Liver (tissue), 9 donors: Measurements from ENCODE around the gene YIPF5. TPM values are rescaled to one million over a fixed set of nuclear protein-coding genes. Genes with fewer than 3 reads are reported as not detected.

Experiments used
- DNase-seq: peaks from one replicate; pipeline ENCODE4 v3.0.0-alpha.2; 2017; ENCODE audit warnings: low spot score
- H3K27ac ChIP-seq, 2 donors: one replicate each; pipeline ENCODE4 v1.7.0; 2013; ENCODE audit warnings: inconsistent platforms in 2 of 2, low read length in 2 of 2, control low read depth in 1 of 2, low read depth in 1 of 2, mild to moderate bottlenecking in 1 of 2
- H3K27me3 ChIP-seq, 4 donors: one replicate each; pipeline versions ENCODE4 v1.6.1 to v1.7.0; 2013; ENCODE audit warnings: low read length in 3 of 4, inconsistent platforms in 1 of 4, mild to moderate bottlenecking in 1 of 4, moderate library complexity in 1 of 4; ENCODE audit not compliant: control insufficient read depth in 4 of 4, insufficient read depth in 4 of 4
- H3K36me3 ChIP-seq, 4 donors: one replicate each; pipeline versions ENCODE4 v1.6.1 to v1.7.0; 2013; ENCODE audit warnings: low read length in 3 of 4, mild to moderate bottlenecking in 3 of 4, low read depth in 1 of 4, moderate library complexity in 1 of 4; ENCODE audit not compliant: control insufficient read depth in 4 of 4, insufficient read depth in 3 of 4
- H3K4me1 ChIP-seq, 4 donors: one replicate each; pipeline versions ENCODE4 v1.6.1 to v1.7.0; 2013; ENCODE audit warnings: low read length in 3 of 4, mild to moderate bottlenecking in 3 of 4, moderate library complexity in 1 of 4; ENCODE audit not compliant: control insufficient read depth in 4 of 4, insufficient read depth in 4 of 4
- H3K4me3 ChIP-seq, 3 donors: one replicate each; pipeline versions ENCODE4 v1.6.1 to v1.7.0; 2013; ENCODE audit warnings: low read length in 3 of 3, control low read depth in 1 of 3, low read depth in 1 of 3, mild to moderate bottlenecking in 1 of 3
- H3K9ac ChIP-seq, 2 donors: one replicate each; pipeline ENCODE4 v1.7.0; 2013; ENCODE audit warnings: low read length in 2 of 2, mild to moderate bottlenecking in 2 of 2, moderate library complexity in 2 of 2, control low read depth in 1 of 2, low read depth in 1 of 2
- H3K9me3 ChIP-seq, 4 donors: one replicate each; pipeline versions ENCODE4 v1.6.1 to v1.7.0; 2013; ENCODE audit warnings: low read length in 3 of 4; ENCODE audit not compliant: control insufficient read depth in 4 of 4
- ATF3 ChIP-seq: IDR thresholded peaks from 2 replicates; pipeline ENCODE4 v1.6.1; 2016; ENCODE audit warnings: antibody characterized with exemption
- EGR1 ChIP-seq, 2 donors: IDR thresholded peaks; 2 replicates each; pipeline ENCODE4 v1.6.1; 2016 to 2018; ENCODE audit warnings: antibody characterized with exemption in 2 of 2, low read depth in 2 of 2
- FOXA1 ChIP-seq: IDR thresholded peaks from 2 replicates; pipeline ENCODE4 v1.6.1; 2016; ENCODE audit warnings: antibody characterized with exemption
- FOXA2 ChIP-seq: IDR thresholded peaks from 2 replicates; pipeline ENCODE4 v1.6.1; 2016; ENCODE audit warnings: antibody characterized with exemption
- GABPA ChIP-seq, 2 donors: IDR thresholded peaks in 1 of 2; conservative IDR thresholded peaks in 1 of 2; 2 replicates each; pipeline ENCODE4 v1.6.1; 2016; ENCODE audit warnings: antibody characterized with exemption in 2 of 2, mild to moderate bottlenecking in 1 of 2, moderate library complexity in 1 of 2
- HNF4A ChIP-seq, 2 donors: conservative IDR thresholded peaks; 2 replicates each; pipeline ENCODE4 v1.6.1; 2016; ENCODE audit warnings: antibody characterized with exemption in 2 of 2, mild to moderate bottlenecking in 2 of 2
- HNF4G ChIP-seq: IDR thresholded peaks from 2 replicates; pipeline ENCODE4 v1.6.1; 2016; ENCODE audit warnings: antibody characterized with exemption
- JUND ChIP-seq, 2 donors: IDR thresholded peaks; 2 replicates each; pipeline ENCODE4 v1.6.1; 2016; ENCODE audit warnings: antibody characterized with exemption in 2 of 2
- MAX ChIP-seq: IDR thresholded peaks from 2 replicates; pipeline ENCODE4 v1.6.1; 2016; ENCODE audit warnings: antibody characterized with exemption
- NR2F2 ChIP-seq: IDR thresholded peaks from 2 replicates; pipeline ENCODE4 v1.6.1; 2016; ENCODE audit warnings: antibody characterized with exemption
- RAD21 ChIP-seq, 2 donors: IDR thresholded peaks; 2 replicates each; pipeline ENCODE4 v1.6.1; 2016; ENCODE audit warnings: antibody characterized with exemption in 2 of 2, mild to moderate bottlenecking in 2 of 2
- REST ChIP-seq: IDR thresholded peaks from 2 replicates; pipeline ENCODE4 v1.6.1; 2016; ENCODE audit warnings: antibody characterized with exemption, mild to moderate bottlenecking
- RXRA ChIP-seq, 2 donors: IDR thresholded peaks; 2 replicates each; pipeline ENCODE4 v1.6.1; 2017 to 2018; ENCODE audit warnings: antibody characterized with exemption in 2 of 2, mild to moderate bottlenecking in 1 of 2
- SP1 ChIP-seq: IDR thresholded peaks from 2 replicates; pipeline ENCODE4 v1.6.1; 2018; ENCODE audit warnings: antibody characterized with exemption, mild to moderate bottlenecking
- TAF1 ChIP-seq: conservative IDR thresholded peaks from 2 replicates; pipeline ENCODE4 v1.6.1; 2016; ENCODE audit warnings: antibody characterized with exemption, mild to moderate bottlenecking
- YY1 ChIP-seq: IDR thresholded peaks from 2 replicates; pipeline ENCODE4 v1.6.1; 2016; ENCODE audit warnings: antibody characterized with exemption, mild to moderate bottlenecking
- ZBTB33 ChIP-seq: IDR thresholded peaks from 2 replicates; pipeline ENCODE4 v1.6.1; 2016; ENCODE audit warnings: antibody characterized with exemption
- WGBS: extraction: QIAGEN DNeasy Blood & Tissue Kit; methylation state at CpG from one replicate; pipeline ENCODE4 v1.1.7; 2013; 5-methylcytosine and 5-hydroxymethylcytosine counted together
- polyA plus RNA-seq, 2 donors: library from polyadenylated mRNA; stranded (reverse) in 1 of 2; unstranded in 1 of 2; fragments of 200-250 nt in 1 of 2; fragments of >200 nt in 1 of 2; fragmentation: Nextera tagmentation in 1 of 2; extraction: Ambion mirVana in 1 of 2; gene quantifications; one replicate each; pipeline versions ENCODE4 v1.2.1 to v1.2.3, GENCODE V29; 2013 to 2015
- total RNA-seq, 2 donors: library from RNA; depleted of rRNA; stranded (reverse); fragments of >200 nt; gene quantifications; one replicate each; pipeline ENCODE4 v1.2.3, GENCODE V29; 2014
- donor health status: healthy.
- donor health status: healthy.
- donor health status: healthy.
- donor health status: healthy.
- donor health status: healthy.

Gene YIPF5
- total and polyA plus RNA-seq, 4 donors, result 18.7 to 43.1 (median 20.6) TPM

- no peak for TF ChIP-seq EGR1 (IDR thresholded peaks at IDR 0.05; ENCODE audit: low read depth in 2 of 2)
Observed at GRCh38 chr5:144135113-144135762, 35.2 kb downstream of the YIPF5 start (continued).

GRCh38 chr5:144134194-144134826, 36.1 kb downstream of the YIPF5 start:
- no peak overlapping the region for H3K4me3 ChIP-seq
- DNase-seq, result no peak
- WGBS, result 39% methylated on average over 2 of the region's 2 CpGs
- no peaks in the 10 kb centered on the region for H3K9me3 ChIP-seq
- H3K27me3 ChIP-seq, result no peaks in the 10 kb centered on the region
- no peak for TF ChIP-seq NR2F2
- no peak for TF ChIP-seq HNF4G
- no peak for TF ChIP-seq GABPA (IDR thresholded peaks at IDR 0.05 in 1 of 2, conservative IDR thresholded peaks at IDR 0.05 in 1 of 2)
- no peak for TF ChIP-seq ZBTB33
- no peak for TF ChIP-seq ATF3
- no peak for TF ChIP-seq TAF1
- TF ChIP-seq JUND (IDR thresholded peaks at IDR 0.05), result no peak
- TF ChIP-seq REST, result no peak
- TF ChIP-seq HNF4A (conservative IDR thresholded peaks at IDR 0.05), result no peak
- no peak for TF ChIP-seq FOXA1
- TF ChIP-seq FOXA2, result no peak
- no peak for TF ChIP-seq RXRA (IDR thresholded peaks at IDR 0.05)
- no peak for TF ChIP-seq YY1
- TF ChIP-seq EGR1 (IDR thresholded peaks at IDR 0.05; ENCODE audit: low read depth in 2 of 2), result no peak
- TF ChIP-seq RAD21 (IDR thresholded peaks at IDR 0.05), result no peak
- no peak for TF ChIP-seq MAX
- TF ChIP-seq SP1, result no peak
- no peaks in the 10 kb centered on the region for H3K4me1 ChIP-seq
- no peak overlapping the region for H3K27ac ChIP-seq
- no peak overlapping the region for H3K9ac ChIP-seq
- no peaks in the 10 kb centered on the region for H3K36me3 ChIP-seq
